Measurements from ENCODE around the gene SLC24A1.

GRCh38 chr15:65619626-65620290 is 2.0 kb upstream of the SLC24A1 start:
- TF ChIP-seq CTCF (conservative IDR thresholded peaks at IDR 0.05; ENCODE audit: low read depth, low read length) (no peak), NFE2L2 (IDR thresholded peaks at IDR 0.05; ENCODE audit: low read depth, low read length) (no peak), BHLHE40 (IDR thresholded peaks at IDR 0.05; ENCODE audit: low read depth, low read length) (no peak), MAFK (IDR thresholded peaks at IDR 0.05; ENCODE audit: low read depth, low read length) (no peak), POLR2A (IDR thresholded peaks at IDR 0.05; ENCODE audit: low read depth, low read length) (no peak), SMC3 (IDR thresholded peaks at IDR 0.05; ENCODE audit: low read depth, low read length) (no peak), RFX5 (IDR thresholded peaks at IDR 0.05; ENCODE audit: low read depth, low read length) (no peak), RCOR1 (IDR thresholded peaks at IDR 0.05; ENCODE audit: insufficient replicate concordance, low read length) (no peak), MXI1 (IDR thresholded peaks at IDR 0.05; ENCODE audit: borderline replicate concordance, low read depth, low read length) (no peak)
